Measurements from ENCODE around the gene CLCN6.

Gene CLCN6

GRCh38 chr1:11831945-11832725 is 26.1 kb downstream of the CLCN6 start:
- no peak for DNase-seq

GRCh38 chr1:11833497-11833896 is 27.5 kb downstream of the CLCN6 start:
- no peak for DNase-seq

GRCh38 chr1:11833900-11834299 is 27.9 kb downstream of the CLCN6 start:
- DNase-seq: no peak

- no peak for DNase-seq
Measured at GRCh38 chr1:11835441-11836225, 29.6 kb downstream of the CLCN6 start.

GRCh38 chr1:11836955-11837766 is 31.2 kb downstream of the CLCN6 start:
- no peak for DNase-seq

- DNase-seq: no peak
Measured at GRCh38 chr1:11837767-11838348, 31.9 kb downstream of the CLCN6 start.

GRCh38 chr1:11838349-11839272 is 32.6 kb downstream of the CLCN6 start:
- peak; percentile 65 for DNase-seq

- DNase-seq: no peak
Measured at GRCh38 chr1:11839727-11840705, 34.0 kb downstream of the CLCN6 start.

- DNase-seq: no peak
Measured at GRCh38 chr1:11841245-11842153, 35.5 kb downstream of the CLCN6 start.

GRCh38 chr1:11842154-11843041 is 36.4 kb downstream of the CLCN6 start:
- no peak for DNase-seq

GRCh38 chr1:11845641-11846335 is 39.8 kb downstream of the CLCN6 start:
- no peak for DNase-seq

GRCh38 chr1:11847667-11848372 is 41.8 kb downstream of the CLCN6 start, which contains the start of gene NPPA:
NPPA (minus strand) TSS chr1:11847783; CDS start chr1:11847684, 99 bp downstream.
- DNase-seq: no peak

GRCh38 chr1:11848373-11848700 is 42.3 kb downstream of the CLCN6 start:
- no peak for DNase-seq

- no peak for DNase-seq
Measured at GRCh38 chr1:11850156-11850555, 44.2 kb downstream of the CLCN6 start.

GRCh38 chr1:11851180-11851579 is 45.2 kb downstream of the CLCN6 start:
- DNase-seq: no peak

- DNase-seq: no peak
Measured at GRCh38 chr1:11854519-11854918, 48.5 kb downstream of the CLCN6 start.

GRCh38 chr1:11855430-11855829 is 49.4 kb downstream of the CLCN6 start:
- DNase-seq: no peak

All from effector CD4-positive, alpha-beta T cell (primary cell).